Measurements from ENCODE around the gene EFCAB6.

DNA sequence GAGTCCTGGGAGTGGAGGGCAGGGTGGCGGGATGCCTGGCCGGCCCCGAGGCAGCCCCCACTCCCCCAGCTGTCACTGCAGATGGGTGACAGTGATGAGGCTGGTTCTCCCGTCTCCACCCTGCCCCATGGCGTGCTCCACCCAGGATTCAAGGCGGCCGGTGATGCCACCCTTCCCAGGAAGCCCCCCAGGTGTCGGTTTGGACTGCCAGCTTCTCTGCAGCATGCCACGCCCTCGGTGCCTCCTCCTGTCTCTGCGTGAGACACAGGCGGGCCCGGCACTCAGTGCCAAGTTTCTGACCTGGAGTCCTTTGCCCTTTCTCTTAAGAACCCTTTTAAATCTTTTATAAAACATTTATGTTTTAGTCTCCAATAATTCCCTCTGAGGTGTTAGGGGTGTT is 328.8 kb downstream of the EFCAB6 start:
- TF ChIP-seq CTCF (IDR thresholded peaks at IDR 0.05; ENCODE audit: low read depth, low read length, missing input control) = no peak
- TF ChIP-seq TAF1 (conservative IDR thresholded peaks at IDR 0.05) = no peak
- no peak for TF ChIP-seq MAX (IDR thresholded peaks at IDR 0.05)
- TF ChIP-seq JUND (IDR thresholded peaks at IDR 0.05) = no peak
- no peak for TF ChIP-seq GABPA (IDR thresholded peaks at IDR 0.05 in 1 of 2, conservative IDR thresholded peaks at IDR 0.05 in 1 of 2)
- TF ChIP-seq, protein P1, sequence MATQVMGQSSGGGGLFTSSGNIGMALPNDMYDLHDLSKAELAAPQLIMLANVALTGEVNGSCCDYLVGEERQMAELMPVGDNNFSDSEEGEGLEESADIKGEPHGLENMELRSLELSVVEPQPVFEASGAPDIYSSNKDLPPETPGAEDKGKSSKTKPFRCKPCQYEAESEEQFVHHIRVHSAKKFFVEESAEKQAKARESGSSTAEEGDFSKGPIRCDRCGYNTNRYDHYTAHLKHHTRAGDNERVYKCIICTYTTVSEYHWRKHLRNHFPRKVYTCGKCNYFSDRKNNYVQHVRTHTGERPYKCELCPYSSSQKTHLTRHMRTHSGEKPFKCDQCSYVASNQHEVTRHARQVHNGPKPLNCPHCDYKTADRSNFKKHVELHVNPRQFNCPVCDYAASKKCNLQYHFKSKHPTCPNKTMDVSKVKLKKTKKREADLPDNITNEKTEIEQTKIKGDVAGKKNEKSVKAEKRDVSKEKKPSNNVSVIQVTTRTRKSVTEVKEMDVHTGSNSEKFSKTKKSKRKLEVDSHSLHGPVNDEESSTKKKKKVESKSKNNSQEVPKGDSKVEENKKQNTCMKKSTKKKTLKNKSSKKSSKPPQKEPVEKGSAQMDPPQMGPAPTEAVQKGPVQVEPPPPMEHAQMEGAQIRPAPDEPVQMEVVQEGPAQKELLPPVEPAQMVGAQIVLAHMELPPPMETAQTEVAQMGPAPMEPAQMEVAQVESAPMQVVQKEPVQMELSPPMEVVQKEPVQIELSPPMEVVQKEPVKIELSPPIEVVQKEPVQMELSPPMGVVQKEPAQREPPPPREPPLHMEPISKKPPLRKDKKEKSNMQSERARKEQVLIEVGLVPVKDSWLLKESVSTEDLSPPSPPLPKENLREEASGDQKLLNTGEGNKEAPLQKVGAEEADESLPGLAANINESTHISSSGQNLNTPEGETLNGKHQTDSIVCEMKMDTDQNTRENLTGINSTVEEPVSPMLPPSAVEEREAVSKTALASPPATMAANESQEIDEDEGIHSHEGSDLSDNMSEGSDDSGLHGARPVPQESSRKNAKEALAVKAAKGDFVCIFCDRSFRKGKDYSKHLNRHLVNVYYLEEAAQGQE (IDR thresholded peaks at IDR 0.05) = no peak
- TF ChIP-seq NR2F2 (IDR thresholded peaks at IDR 0.05) = no peak
- TF ChIP-seq FOXA1 (IDR thresholded peaks at IDR 0.05) = no peak
- no peak for TF ChIP-seq RXRA (IDR thresholded peaks at IDR 0.05)
- TF ChIP-seq SP1 (IDR thresholded peaks at IDR 0.05) = no peak
